Measurements from ENCODE around the gene FOXJ3. TPM values are rescaled to one million over a fixed set of nuclear protein-coding genes. Genes with fewer than 3 reads are reported as not detected.

FOXJ3 gene
- total and polyA plus RNA-seq, 2 of the 8 experiments (the other 6 are each of a cell fraction or from before 2014, with no cell fraction given), result 48.6 to 51.9 TPM

- H3K79me2 ChIP-seq (ENCODE audit: control insufficient read depth in 1 of 2, insufficient read depth in 2 of 2, low read length in 2 of 2), result no peaks in the 10 kb centered on the region
- no peak overlapping the region for H3K27ac ChIP-seq (ENCODE audit: low read depth, low read length)
- H3K4me3 ChIP-seq (ENCODE audit: extremely low read depth in 1 of 4, insufficient read depth in 2 of 4, low read depth in 3 of 4, low read length in 4 of 4), result no peak overlapping the region
- no peak overlapping the region for H2BK5ac ChIP-seq (ENCODE audit: low read depth, low read length)
- no peak overlapping the region for H3K9ac ChIP-seq (replicated peaks in 1 of 4; ENCODE audit: extremely low read depth in 1 of 4, low read depth in 3 of 4, low read length in 3 of 4)
- ChIA-PET POLR2A (ENCODE audit: partially characterized antibody) (no interaction called here), CTCF (ENCODE audit: partially characterized antibody) (interaction anchor here (0.6 to 1.6 kb wide), 7 partner anchors 15 to 1664 kb away, joined by 3 to 4 read pairs (median 3); no protein-coding TSS in a partner anchor)
- no peaks in the 10 kb centered on the region for H3K23me2 ChIP-seq (ENCODE audit: low read depth, low read length)
- H3K4ac ChIP-seq (replicated peaks; ENCODE audit: insufficient read length, low read depth, low read length), result no peak overlapping the region
- H3K18ac ChIP-seq (ENCODE audit: extremely low read depth, low read length), result no peak overlapping the region
- H4K20me1 ChIP-seq (replicated peaks in 1 of 2; ENCODE audit: control insufficient read depth in 1 of 2, insufficient read depth in 2 of 2, low read length in 2 of 2), result no peaks in the 10 kb centered on the region
- TF ChIP-seq POU5F1 (IDR thresholded peaks at IDR 0.05; ENCODE audit: low read depth, low read length) (no peak), CTBP2 (IDR thresholded peaks at IDR 0.05; ENCODE audit: borderline replicate concordance, insufficient read depth, insufficient read length, low read length) (no peak), KDM4A (IDR thresholded peaks at IDR 0.05; ENCODE audit: low read depth, low read length, severe bottlenecking) (no peak), EGR1 (IDR thresholded peaks at IDR 0.05; ENCODE audit: borderline replicate concordance, low read depth, low read length) (no peak), CHD1 (IDR thresholded peaks at IDR 0.05; ENCODE audit: low read depth, low read length) (no peak), SIRT6 (IDR thresholded peaks at IDR 0.05; ENCODE audit: low read length) (no peak), MAX (IDR thresholded peaks at IDR 0.05) (no peak), SIX5 (IDR thresholded peaks at IDR 0.05; ENCODE audit: low read depth, low read length) (no peak), SP4 (IDR thresholded peaks at IDR 0.05; ENCODE audit: low read length) (no peak), FOSL1 (IDR thresholded peaks at IDR 0.05; ENCODE audit: insufficient read depth, low read depth, low read length) (no peak), TCF12 (IDR thresholded peaks at IDR 0.05; ENCODE audit: low read depth, low read length) (no peak), RNF2 (IDR thresholded peaks at IDR 0.05; ENCODE audit: borderline replicate concordance, low read depth, low read length, missing control alignments, poor library complexity, severe bottlenecking) (no peak), TAF7 (optimal IDR thresholded peaks at IDR 0.05; ENCODE audit: borderline replicate concordance, low read depth, low read length) (no peak)
- H3K36me3 ChIP-seq (ENCODE audit: control insufficient read depth in 2 of 4, insufficient read depth in 4 of 4, low read length in 3 of 4), result no peaks in the 10 kb centered on the region
- DNase-seq (ENCODE audit: low read depth in 1 of 2, low spot score in 2 of 2) (no peak), FAIRE-seq (no peak)
- no peak overlapping the region for H4K5ac ChIP-seq (ENCODE audit: insufficient read length, low read depth, low read length)
- no peak overlapping the region for H3K4me2 ChIP-seq (ENCODE audit: insufficient read depth in 1 of 2, low read depth in 2 of 2, low read length in 2 of 2)
- H4K91ac ChIP-seq (replicated peaks; ENCODE audit: insufficient read length, low read length), result no peak overlapping the region
- H3K56ac ChIP-seq (replicated peaks; ENCODE audit: insufficient read length, low read depth, low read length), result no peak overlapping the region
- H3K79me1 ChIP-seq (ENCODE audit: low read depth, low read length), result no peaks in the 10 kb centered on the region
- H2AK5ac ChIP-seq (ENCODE audit: low read depth, low read length), result no peak overlapping the region
- peaks cover 0 to 10% (median 6%) of the 10 kb centered on the region in 4 experiments; a peak in 3 of 7 replicates for H3K4me1 ChIP-seq (replicated peaks in 1 of 4; ENCODE audit: control insufficient read depth in 3 of 4, insufficient read depth in 4 of 4, low read length in 3 of 4)
- H3K9me3 ChIP-seq (ENCODE audit: insufficient read depth in 2 of 2, low read depth in 1 of 2, low read length in 1 of 2), result no peaks in the 10 kb centered on the region
- 79% methylated on average over 5 of the region's 5 CpGs; no CpG with 5 or more reads in 1 of the 2 experiments for WGBS, 2 experiments (ENCODE audit: extremely low coverage in 1 of 2, insufficient coverage in 1 of 2, insufficient read length in 1 of 2, insufficient replicate concordance in 2 of 2, low coverage in 1 of 2, low lambda C conversion rate in 2 of 2, missing lambda C conversion rate in 1 of 2)
- no peak overlapping the region for H2BK12ac ChIP-seq (ENCODE audit: low read depth, low read length)
- no peak overlapping the region for H2AFZ ChIP-seq (ENCODE audit: low read length)
- no peak overlapping the region for H3K14ac ChIP-seq (ENCODE audit: insufficient read length)
- H3K23ac ChIP-seq (ENCODE audit: insufficient read length), result no peak overlapping the region
- H3K27me3 ChIP-seq (replicated peaks in 1 of 4; ENCODE audit: control insufficient read depth in 3 of 4, extremely low read depth in 1 of 4, insufficient read depth in 3 of 4, low read length in 3 of 4), result no peaks in the 10 kb centered on the region; a peak in 1 of 7 replicates
- no peak overlapping the region for H2BK120ac ChIP-seq (replicated peaks; ENCODE audit: low read depth, low read length)
- H2BK15ac ChIP-seq (ENCODE audit: low read length), result no peak overlapping the region
- H4K8ac ChIP-seq (ENCODE audit: extremely low read depth, insufficient read depth, low read length), result no peak overlapping the region
- no peak overlapping the region for H2BK20ac ChIP-seq (ENCODE audit: low read length)
Measured at GRCh38 chr1:42343049-42343448, 8.0 kb upstream of the FOXJ3 start.

Data from H1 (cell line).